ENCODE data around the gene SMAGP.

The SMAGP gene

DNA sequence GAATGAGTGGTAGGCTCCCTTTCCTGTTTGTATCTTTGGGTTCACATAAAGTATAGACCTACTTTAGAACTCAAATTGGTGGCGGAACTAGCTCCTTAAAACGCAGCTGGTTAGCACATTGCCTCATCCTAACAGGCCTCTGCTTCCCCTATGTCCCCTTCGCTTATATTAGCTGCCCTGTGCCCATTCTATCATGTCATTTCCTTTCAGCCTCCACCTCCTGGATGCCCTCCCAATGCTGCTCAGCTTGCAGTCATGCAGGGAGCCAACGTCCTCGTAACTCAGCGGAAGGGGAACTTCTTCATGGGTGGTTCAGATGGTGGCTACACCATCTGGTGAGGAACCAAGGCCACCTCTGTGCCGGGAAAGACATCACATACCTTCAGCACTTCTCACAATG, 28.1 kb downstream of the SMAGP start:
- H3K4me3 ChIP-seq (ENCODE audit: insufficient read depth, low read length, poor library complexity, severe bottlenecking) = no peak overlapping the region
- no peaks in the 10 kb centered on the region for H3K27me3 ChIP-seq (ENCODE audit: low read length)
- no peak overlapping the region for H3K9ac ChIP-seq (ENCODE audit: low read length)
- no peak for TF ChIP-seq EZH2phosphoT487 (conservative IDR thresholded peaks at IDR 0.05; ENCODE audit: low read length)
- TF ChIP-seq, protein P1, sequence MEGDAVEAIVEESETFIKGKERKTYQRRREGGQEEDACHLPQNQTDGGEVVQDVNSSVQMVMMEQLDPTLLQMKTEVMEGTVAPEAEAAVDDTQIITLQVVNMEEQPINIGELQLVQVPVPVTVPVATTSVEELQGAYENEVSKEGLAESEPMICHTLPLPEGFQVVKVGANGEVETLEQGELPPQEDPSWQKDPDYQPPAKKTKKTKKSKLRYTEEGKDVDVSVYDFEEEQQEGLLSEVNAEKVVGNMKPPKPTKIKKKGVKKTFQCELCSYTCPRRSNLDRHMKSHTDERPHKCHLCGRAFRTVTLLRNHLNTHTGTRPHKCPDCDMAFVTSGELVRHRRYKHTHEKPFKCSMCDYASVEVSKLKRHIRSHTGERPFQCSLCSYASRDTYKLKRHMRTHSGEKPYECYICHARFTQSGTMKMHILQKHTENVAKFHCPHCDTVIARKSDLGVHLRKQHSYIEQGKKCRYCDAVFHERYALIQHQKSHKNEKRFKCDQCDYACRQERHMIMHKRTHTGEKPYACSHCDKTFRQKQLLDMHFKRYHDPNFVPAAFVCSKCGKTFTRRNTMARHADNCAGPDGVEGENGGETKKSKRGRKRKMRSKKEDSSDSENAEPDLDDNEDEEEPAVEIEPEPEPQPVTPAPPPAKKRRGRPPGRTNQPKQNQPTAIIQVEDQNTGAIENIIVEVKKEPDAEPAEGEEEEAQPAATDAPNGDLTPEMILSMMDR (IDR thresholded peaks at IDR 0.05; ENCODE audit: insufficient read depth, low read length, poor library complexity, severe bottlenecking) = no peak
- peaks cover 32% of the 10 kb centered on the region; the same call in 1 of the 2 replicates for H3F3A ChIP-seq (ENCODE audit: insufficient read depth)
- H3K36me3 ChIP-seq (ENCODE audit: low read length) = peaks cover 11% of the 10 kb centered on the region
- H3K27ac ChIP-seq (ENCODE audit: low read depth, low read length) = no peak overlapping the region
- H3K79me2 ChIP-seq (ENCODE audit: insufficient read depth, low read length) = peaks cover 19% of the 10 kb centered on the region; the same call in 1 of the 2 replicates
- H2AFZ ChIP-seq (ENCODE audit: low read depth, low read length, severe bottlenecking) = no peak overlapping the region
- H4K20me1 ChIP-seq (ENCODE audit: low read depth, low read length) = peaks cover 6% of the 10 kb centered on the region; the same call in 1 of the 2 replicates
- no peaks in the 10 kb centered on the region for H3K9me3 ChIP-seq (ENCODE audit: insufficient read depth, low read length)
- H3K9me2 ChIP-seq (replicated peaks; ENCODE audit: insufficient read depth, low read length) = no peaks in the 10 kb centered on the region
- H3K4me2 ChIP-seq (ENCODE audit: low read depth, low read length, poor library complexity, severe bottlenecking) = no peak overlapping the region

DNA sequence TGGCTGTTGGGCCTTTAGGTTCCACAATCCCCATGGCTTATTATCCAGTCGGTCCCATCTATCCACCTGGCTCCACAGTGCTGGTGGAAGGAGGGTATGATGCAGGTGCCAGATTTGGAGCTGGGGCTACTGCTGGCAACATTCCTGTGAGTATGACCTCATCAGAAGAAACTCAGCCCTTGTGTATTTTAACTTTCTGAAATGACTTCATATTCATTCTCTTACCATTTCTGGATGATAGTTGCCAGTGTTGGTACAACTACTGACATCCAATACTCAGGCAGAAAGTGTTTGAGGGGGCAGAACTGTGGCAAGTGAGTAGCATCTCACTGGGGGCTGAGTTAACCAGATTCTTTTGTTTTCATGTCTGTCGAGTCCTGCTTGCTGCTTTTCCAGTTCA, 29.2 kb downstream of the SMAGP start:
- H3F3A ChIP-seq (ENCODE audit: insufficient read depth) = peaks cover 32% of the 10 kb centered on the region; the same call in 1 of the 2 replicates
- H3K79me2 ChIP-seq (ENCODE audit: insufficient read depth, low read length) = peaks cover 19% of the 10 kb centered on the region; the same call in 1 of the 2 replicates
- H3K36me3 ChIP-seq (ENCODE audit: low read length) = peaks cover 11% of the 10 kb centered on the region
- peaks cover 6% of the 10 kb centered on the region; the same call in 1 of the 2 replicates for H4K20me1 ChIP-seq (ENCODE audit: low read depth, low read length)
- H3K27me3 ChIP-seq (ENCODE audit: low read length) = no peaks in the 10 kb centered on the region
- H3K4me2 ChIP-seq (ENCODE audit: low read depth, low read length, poor library complexity, severe bottlenecking) = no peak overlapping the region
- no peak overlapping the region for H3K9ac ChIP-seq (ENCODE audit: low read length)
- no peak for TF ChIP-seq EZH2phosphoT487 (conservative IDR thresholded peaks at IDR 0.05; ENCODE audit: low read length)
- no peaks in the 10 kb centered on the region for H3K9me2 ChIP-seq (replicated peaks; ENCODE audit: insufficient read depth, low read length)
- no peaks in the 10 kb centered on the region for H3K9me3 ChIP-seq (ENCODE audit: insufficient read depth, low read length)
- no peak overlapping the region for H2AFZ ChIP-seq (ENCODE audit: low read depth, low read length, severe bottlenecking)
- no peak overlapping the region for H3K27ac ChIP-seq (ENCODE audit: low read depth, low read length)
- no peak overlapping the region for H3K4me3 ChIP-seq (ENCODE audit: insufficient read depth, low read length, poor library complexity, severe bottlenecking)

GRCh38 chr12:51238510-51239334, 31.5 kb downstream of the SMAGP start, which contains the start of gene DAZAP2:
DAZAP2 (plus strand) TSS chr12:51238826; CDS start chr12:51238908, 82 bp downstream.
- H3K27ac ChIP-seq (ENCODE audit: low read depth, low read length) = peak within 1 kb of the TSS; percentile 91
- peaks cover 6% of the 10 kb centered on the region; the same call in 1 of the 2 replicates for H4K20me1 ChIP-seq (ENCODE audit: low read depth, low read length)
- peak within 1 kb of the TSS; percentile 85 for H2AFZ ChIP-seq (ENCODE audit: low read depth, low read length, severe bottlenecking)
- peak within 1 kb of the TSS; percentile 76 for H3K4me3 ChIP-seq (ENCODE audit: insufficient read depth, low read length, poor library complexity, severe bottlenecking)
- H3K79me2 ChIP-seq (ENCODE audit: insufficient read depth, low read length) = peaks cover 19% of the 10 kb centered on the region; the same call in 1 of the 2 replicates
- peak within 1 kb of the TSS; percentile 88 for H3K9ac ChIP-seq (ENCODE audit: low read length)
- no peaks in the 10 kb centered on the region for H3K27me3 ChIP-seq (ENCODE audit: low read length)
- H3F3A ChIP-seq (ENCODE audit: insufficient read depth) = peaks cover 23% of the 10 kb centered on the region; the same call in 1 of the 2 replicates
- no peaks in the 10 kb centered on the region for H3K9me3 ChIP-seq (ENCODE audit: insufficient read depth, low read length)
- peaks cover 8% of the 10 kb centered on the region for H3K36me3 ChIP-seq (ENCODE audit: low read length)
- H3K9me2 ChIP-seq (replicated peaks; ENCODE audit: insufficient read depth, low read length) = no peaks in the 10 kb centered on the region
- peak within 1 kb of the TSS; percentile 80 for H3K4me2 ChIP-seq (ENCODE audit: low read depth, low read length, poor library complexity, severe bottlenecking)
- TF ChIP-seq EZH2phosphoT487 (conservative IDR thresholded peaks at IDR 0.05; ENCODE audit: low read length) = no peak
- TF ChIP-seq, protein P1 (IDR thresholded peaks at IDR 0.05; ENCODE audit: insufficient read depth, low read length, poor library complexity, severe bottlenecking) = no peak
